Duodenal mucosa (tissue), 2 donors: Measurements from ENCODE around the gene RIMBP2.

Experiments used
- H3K27ac ChIP-seq: one replicate; pipeline ENCODE4 v1.7.0; 2013; ENCODE audit warnings: low read depth, low read length
- H3K27me3 ChIP-seq, 2 donors: one replicate each; pipeline ENCODE4 v1.7.0; 2013; ENCODE audit warnings: low read length in 2 of 2, control low read depth in 1 of 2; ENCODE audit not compliant: insufficient read depth in 2 of 2, control insufficient read depth in 1 of 2
- H3K36me3 ChIP-seq, 2 donors: one replicate each; pipeline ENCODE4 v1.7.0; 2013; ENCODE audit warnings: low read length in 2 of 2, control low read depth in 1 of 2; ENCODE audit not compliant: insufficient read depth in 2 of 2, control insufficient read depth in 1 of 2
- H3K4me1 ChIP-seq, 2 donors: one replicate each; pipeline ENCODE4 v1.7.0; 2013; ENCODE audit warnings: low read length in 2 of 2, control low read depth in 1 of 2; ENCODE audit not compliant: insufficient read depth in 2 of 2, control insufficient read depth in 1 of 2
- H3K4me3 ChIP-seq, 2 donors: one replicate each; pipeline ENCODE4 v1.7.0; 2013; ENCODE audit warnings: low read length in 2 of 2, low read depth in 1 of 2
- H3K9ac ChIP-seq, 2 donors: one replicate each; pipeline ENCODE4 v1.7.0; 2013; ENCODE audit warnings: low read length in 2 of 2, low read depth in 1 of 2
- H3K9me3 ChIP-seq, 2 donors: one replicate each; pipeline ENCODE4 v1.7.0; 2013; ENCODE audit warnings: low read length in 2 of 2, control low read depth in 1 of 2; ENCODE audit not compliant: control insufficient read depth in 1 of 2

The RIMBP2 gene

GRCh38 chr12:130413909-130414308 is 302.2 kb downstream of the RIMBP2 start:
- H3K4me3 ChIP-seq: no peak overlapping the region
- H3K36me3 ChIP-seq: no peaks in the 10 kb centered on the region
- H3K9me3 ChIP-seq: no peaks in the 10 kb centered on the region
- no peaks in the 10 kb centered on the region for H3K27me3 ChIP-seq
- no peak overlapping the region for H3K9ac ChIP-seq
- H3K4me1 ChIP-seq: no peaks in the 10 kb centered on the region
- H3K27ac ChIP-seq: no peak overlapping the region

GRCh38 chr12:130412384-130412783 is 303.7 kb downstream of the RIMBP2 start:
- Histone ChIP-seq H3K4me1 (no peaks in the 10 kb centered on the region), H3K36me3 (no peaks in the 10 kb centered on the region), H3K4me3 (no peak overlapping the region), H3K9me3 (no peaks in the 10 kb centered on the region), H3K27ac (no peak overlapping the region), H3K27me3 (no peaks in the 10 kb centered on the region), H3K9ac (no peak overlapping the region)

GRCh38 chr12:130405332-130405731 is 310.8 kb downstream of the RIMBP2 start:
- Histone ChIP-seq H3K27me3 (no peaks in the 10 kb centered on the region), H3K9ac (no peak overlapping the region), H3K4me1 (no peaks in the 10 kb centered on the region), H3K36me3 (no peaks in the 10 kb centered on the region), H3K9me3 (no peaks in the 10 kb centered on the region), H3K4me3 (no peak overlapping the region), H3K27ac (no peak overlapping the region)

- Histone ChIP-seq H3K27ac (no peak overlapping the region), H3K9me3 (no peaks in the 10 kb centered on the region), H3K36me3 (no peaks in the 10 kb centered on the region), H3K4me1 (no peaks in the 10 kb centered on the region), H3K9ac (no peak overlapping the region), H3K4me3 (no peak overlapping the region), H3K27me3 (no peaks in the 10 kb centered on the region)
Observed at GRCh38 chr12:130401703-130402102, 314.4 kb downstream of the RIMBP2 start.

GRCh38 chr12:130398100-130398848 is 317.8 kb downstream of the RIMBP2 start:
- H3K27me3 ChIP-seq: no peaks in the 10 kb centered on the region

GRCh38 chr12:130396667-130397066 is 319.4 kb downstream of the RIMBP2 start:
- H3K9me3 ChIP-seq: no peaks in the 10 kb centered on the region
- no peak overlapping the region for H3K9ac ChIP-seq
- no peaks in the 10 kb centered on the region for H3K36me3 ChIP-seq
- no peaks in the 10 kb centered on the region for H3K4me1 ChIP-seq
- no peak overlapping the region for H3K27ac ChIP-seq
- no peak overlapping the region for H3K4me3 ChIP-seq
- H3K27me3 ChIP-seq: no peaks in the 10 kb centered on the region

More at GRCh38 chr12:130398100-130398848, 317.8 kb downstream of the RIMBP2 start:
- Histone ChIP-seq H3K9ac (no peak overlapping the region), H3K4me3 (no peak overlapping the region), H3K36me3 (no peaks in the 10 kb centered on the region), H3K27ac (no peak overlapping the region), H3K9me3 (no peaks in the 10 kb centered on the region), H3K4me1 (no peaks in the 10 kb centered on the region)

- H3K9me3 ChIP-seq: no peaks in the 10 kb centered on the region
- no peaks in the 10 kb centered on the region for H3K27me3 ChIP-seq
- no peaks in the 10 kb centered on the region for H3K4me1 ChIP-seq
- no peak overlapping the region for H3K27ac ChIP-seq
- H3K4me3 ChIP-seq: no peak overlapping the region
- H3K9ac ChIP-seq: no peak overlapping the region
- no peaks in the 10 kb centered on the region for H3K36me3 ChIP-seq
Observed at GRCh38 chr12:130394906-130395305, 321.2 kb downstream of the RIMBP2 start.

- H3K27ac ChIP-seq: no peak overlapping the region
- H3K4me3 ChIP-seq: no peak overlapping the region
- H3K27me3 ChIP-seq: no peaks in the 10 kb centered on the region
- H3K36me3 ChIP-seq: no peaks in the 10 kb centered on the region
- no peak overlapping the region for H3K9ac ChIP-seq
- H3K9me3 ChIP-seq: no peaks in the 10 kb centered on the region
- H3K4me1 ChIP-seq: no peaks in the 10 kb centered on the region
Observed at GRCh38 chr12:130391186-130391585, 324.9 kb downstream of the RIMBP2 start.

- Histone ChIP-seq H3K27me3 (no peaks in the 10 kb centered on the region), H3K9ac (no peak overlapping the region), H3K36me3 (no peaks in the 10 kb centered on the region), H3K27ac (no peak overlapping the region), H3K4me1 (no peaks in the 10 kb centered on the region), H3K9me3 (no peaks in the 10 kb centered on the region), H3K4me3 (no peak overlapping the region)
Observed at GRCh38 chr12:130385193-130385592, 330.9 kb downstream of the RIMBP2 start.

- no peak overlapping the region for H3K9ac ChIP-seq
Observed at GRCh38 chr12:130384234-130384633, 331.9 kb downstream of the RIMBP2 start.

More at GRCh38 chr12:130384234-130384633, 331.9 kb downstream of the RIMBP2 start:
- H3K4me3 ChIP-seq: no peak overlapping the region
- H3K9me3 ChIP-seq: no peaks in the 10 kb centered on the region
- no peak overlapping the region for H3K27ac ChIP-seq
- H3K27me3 ChIP-seq: no peaks in the 10 kb centered on the region
- H3K4me1 ChIP-seq: no peaks in the 10 kb centered on the region
- H3K36me3 ChIP-seq: no peaks in the 10 kb centered on the region
